C4-2B (cell line): ENCODE data around the gene ENC1.

ENCODE experiments used
- ZFX ChIP-seq: fragments of 450-650 bp; IDR thresholded peaks from 2 replicates; pipeline ENCODE4 v1.6.1; 2017
- TF ChIP-seq, protein P1 (sequence below): fragments of 450-650 bp; conservative IDR thresholded peaks from 2 replicates; pipeline ENCODE4 v1.5.1; 2017; ENCODE audit warnings: mild to moderate bottlenecking

DNA sequence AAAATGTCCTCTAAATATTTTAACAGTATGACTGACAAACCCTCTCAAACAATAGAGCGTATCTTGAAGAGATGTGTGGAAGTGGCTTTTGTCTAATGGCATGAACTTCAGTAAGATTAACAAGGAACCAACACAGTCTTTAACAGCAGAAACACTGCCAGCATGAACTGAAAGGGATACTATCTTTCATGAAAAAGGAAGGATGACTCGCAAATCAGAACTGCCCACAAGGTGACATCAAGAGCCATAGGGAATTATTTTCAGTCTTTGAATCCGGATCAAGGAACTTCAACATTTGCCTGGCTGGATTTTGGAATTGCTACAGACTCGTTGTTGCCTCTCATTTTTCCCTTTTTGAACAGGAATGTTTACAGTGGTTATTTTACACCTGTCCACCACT lies 39.4 kb upstream of the ENC1 start:
- TF ChIP-seq, protein P1, sequence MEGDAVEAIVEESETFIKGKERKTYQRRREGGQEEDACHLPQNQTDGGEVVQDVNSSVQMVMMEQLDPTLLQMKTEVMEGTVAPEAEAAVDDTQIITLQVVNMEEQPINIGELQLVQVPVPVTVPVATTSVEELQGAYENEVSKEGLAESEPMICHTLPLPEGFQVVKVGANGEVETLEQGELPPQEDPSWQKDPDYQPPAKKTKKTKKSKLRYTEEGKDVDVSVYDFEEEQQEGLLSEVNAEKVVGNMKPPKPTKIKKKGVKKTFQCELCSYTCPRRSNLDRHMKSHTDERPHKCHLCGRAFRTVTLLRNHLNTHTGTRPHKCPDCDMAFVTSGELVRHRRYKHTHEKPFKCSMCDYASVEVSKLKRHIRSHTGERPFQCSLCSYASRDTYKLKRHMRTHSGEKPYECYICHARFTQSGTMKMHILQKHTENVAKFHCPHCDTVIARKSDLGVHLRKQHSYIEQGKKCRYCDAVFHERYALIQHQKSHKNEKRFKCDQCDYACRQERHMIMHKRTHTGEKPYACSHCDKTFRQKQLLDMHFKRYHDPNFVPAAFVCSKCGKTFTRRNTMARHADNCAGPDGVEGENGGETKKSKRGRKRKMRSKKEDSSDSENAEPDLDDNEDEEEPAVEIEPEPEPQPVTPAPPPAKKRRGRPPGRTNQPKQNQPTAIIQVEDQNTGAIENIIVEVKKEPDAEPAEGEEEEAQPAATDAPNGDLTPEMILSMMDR: no peak
- no peak for TF ChIP-seq ZFX
